Activated CD4-positive, alpha-beta memory T cell treated with anti-CD3 and anti-CD28 coated beads, Interleukin-2, amount 10 ng/mL, durations not matched to agents 7 days and 5 days (primary cell): ENCODE results near the gene TROAP. TPM values are rescaled to one million over a fixed set of nuclear protein-coding genes. Genes with fewer than 3 reads are reported as not detected.
A peak's percentile ranks its signal among the peaks of the same experiment; 100 is the strongest.

Experiments
- CTCF ChIA-PET: fragments of 350-600 bp; sonication (Branson Sonifier 250); formaldehyde crosslinking; loops from one replicate; lab custom pipeline; 2021; ENCODE audit warnings: antibody characterized with exemption, inconsistent platforms; lab: Charles Lee
- POLR2A ChIA-PET: fragments of 350-600 bp; sonication (Branson Sonifier 250); formaldehyde crosslinking; loops from one replicate; lab custom pipeline; 2021; ENCODE audit warnings: antibody characterized with exemption; lab: Charles Lee
- DNase-seq: peaks from one replicate; pipeline ENCODE4 v3.0.0-alpha.2; 2020
- H3K27ac Mint-ChIP-seq: one replicate; pipeline ENCODE4 v1.8.0; 2021; ENCODE audit warnings: mild to moderate bottlenecking, mixed read lengths
- H3K27me3 Mint-ChIP-seq: one replicate; pipeline ENCODE4 v1.8.0; 2021; ENCODE audit warnings: mixed read lengths
- H3K36me3 Mint-ChIP-seq: one replicate; pipeline ENCODE4 v1.8.0; 2021; ENCODE audit warnings: low read depth, mixed read lengths
- H3K4me1 Mint-ChIP-seq: one replicate; pipeline ENCODE4 v1.8.0; 2021; ENCODE audit warnings: mixed read lengths
- H3K4me3 Mint-ChIP-seq: one replicate; pipeline ENCODE4 v1.8.0; 2021; ENCODE audit warnings: mild to moderate bottlenecking, mixed read lengths
- H3K9me3 Mint-ChIP-seq: one replicate; pipeline ENCODE4 v1.8.0; 2021; ENCODE audit warnings: mixed read lengths
- total RNA-seq, 2 experiments: library from RNA; stranded (reverse); gene quantifications; one replicate each; pipeline ENCODE4 v1.2.3, GENCODE V29; 2021

Gene TROAP
- total RNA-seq, 2 experiments from 2014 or later: 75.1 to 79.5 TPM

- Mint-ChIP-seq H3K27ac (peak overlapping the region; percentile 86), H3K9me3 (no peaks in the 10 kb centered on the region), H3K4me3 (peak overlapping the region; percentile 94), H3K36me3 (peaks cover 26% of the 10 kb centered on the region), H3K27me3 (no peaks in the 10 kb centered on the region), H3K4me1 (peaks cover 33% of the 10 kb centered on the region)
- CTCF ChIA-PET: interaction anchor here (1.0 to 4.5 kb wide), 10 partner anchors 13 to 235 kb away, joined by 3 to 51 read pairs (median 11); partner anchors contain the start of genes C1QL4, DNAJC22, PRPH and SPATS2
- DNase-seq: no peak
- POLR2A ChIA-PET: interaction anchor here (0.7 to 4.1 kb wide), 31 partner anchors 10 to 521 kb away, joined by 3 to 46 read pairs (median 5); partner anchors contain the start of genes BCDIN3D, C1QL4, KMT2D and PRPH
Observed at GRCh38 chr12:49322367-49322707, 718 bp upstream of the TROAP start.

DNA sequence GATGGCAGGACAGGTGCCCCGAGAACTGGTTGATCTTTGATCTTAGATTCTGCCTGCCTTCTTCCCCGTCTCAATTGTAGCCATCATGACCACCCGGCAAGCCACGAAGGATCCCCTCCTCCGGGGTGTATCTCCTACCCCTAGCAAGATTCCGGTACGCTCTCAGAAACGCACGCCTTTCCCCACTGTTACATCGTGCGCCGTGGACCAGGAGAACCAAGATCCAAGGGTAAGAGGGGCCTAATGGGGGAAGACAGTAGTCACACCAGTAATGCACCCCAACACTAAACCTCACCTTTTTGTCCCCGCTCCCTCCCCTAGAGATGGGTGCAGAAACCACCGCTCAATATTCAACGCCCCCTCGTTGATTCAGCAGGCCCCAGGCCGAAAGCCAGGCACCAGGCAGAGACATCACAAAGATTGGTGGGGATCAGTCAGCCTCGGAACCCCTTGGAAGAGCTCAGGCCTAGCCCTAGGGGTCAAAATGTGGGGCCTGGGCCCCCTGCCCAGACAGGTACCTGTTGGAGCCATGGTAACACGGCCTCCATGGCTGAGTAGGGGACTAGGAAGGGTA is 556 bp downstream of the TROAP start:
- H3K4me1 Mint-ChIP-seq: peaks cover 33% of the 10 kb centered on the region
- H3K27ac Mint-ChIP-seq: peak overlapping the region; percentile 86
- H3K4me3 Mint-ChIP-seq: peak overlapping the region; percentile 94
- POLR2A ChIA-PET: interaction anchor here (0.9 to 4.1 kb wide), 19 partner anchors 10 to 471 kb away, joined by 3 to 46 read pairs (median 6); partner anchors contain the start of genes C1QL4, DHH, KMT2D and PRPH
- CTCF ChIA-PET: interaction anchor here (0.6 to 4.5 kb wide), 11 partner anchors 11 to 414 kb away, joined by 3 to 51 read pairs (median 11); partner anchors contain the start of genes C1QL4, DNAJC22, PRPH and SPATS2
- H3K36me3 Mint-ChIP-seq: peaks cover 32% of the 10 kb centered on the region
- H3K9me3 Mint-ChIP-seq: no peaks in the 10 kb centered on the region
- DNase-seq: no peak
- no peaks in the 10 kb centered on the region for H3K27me3 Mint-ChIP-seq

GRCh38 chr12:49325606-49326005 is 2.6 kb downstream of the TROAP start:
- Mint-ChIP-seq H3K9me3 (no peaks in the 10 kb centered on the region), H3K4me1 (peaks cover 30% of the 10 kb centered on the region), H3K27ac (no peak overlapping the region), H3K27me3 (no peaks in the 10 kb centered on the region), H3K36me3 (peaks cover 45% of the 10 kb centered on the region), H3K4me3 (no peak overlapping the region)
- POLR2A ChIA-PET: no interaction called here
- DNase-seq: no peak
- CTCF ChIA-PET: interaction anchor here (1.1 to 2.1 kb wide), 3 partner anchors 12 to 37 kb away, joined by 3 to 9 read pairs (median 3); partner anchors contain the start of genes C1QL4 and DNAJC22

- Mint-ChIP-seq H3K4me1 (peaks cover 20% of the 10 kb centered on the region), H3K9me3 (no peaks in the 10 kb centered on the region), H3K27me3 (peaks cover 5% of the 10 kb centered on the region), H3K36me3 (peaks cover 63% of the 10 kb centered on the region), H3K27ac (no peak overlapping the region), H3K4me3 (no peak overlapping the region)
- DNase-seq: no peak
- POLR2A ChIA-PET: no interaction called here
- CTCF ChIA-PET: no interaction called here
Observed at GRCh38 chr12:49327368-49327767, 4.3 kb downstream of the TROAP start.

DNA sequence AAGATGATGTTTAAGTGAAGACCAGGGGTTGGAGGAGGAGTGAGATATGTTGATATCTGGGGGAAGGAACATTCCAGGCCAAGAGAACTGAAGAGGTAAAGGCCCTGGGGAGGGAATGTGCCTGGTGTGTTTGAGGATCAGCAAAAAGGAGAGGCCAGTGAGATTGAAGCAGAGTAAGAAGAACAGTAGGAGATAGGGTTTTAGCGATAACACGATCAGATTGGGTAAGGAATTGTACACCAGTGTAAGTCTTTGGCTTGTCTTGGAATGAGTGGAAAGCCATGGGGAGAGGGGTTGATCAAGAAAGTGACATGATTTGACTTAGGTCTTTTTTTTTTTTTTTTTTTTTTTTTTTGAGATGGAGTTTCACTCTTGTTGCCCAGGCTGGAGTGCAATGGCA is 4.8 kb downstream of the TROAP start:
- Mint-ChIP-seq H3K27ac (no peak overlapping the region), H3K36me3 (peaks cover 67% of the 10 kb centered on the region), H3K27me3 (peaks cover 7% of the 10 kb centered on the region), H3K4me1 (peaks cover 21% of the 10 kb centered on the region), H3K9me3 (no peaks in the 10 kb centered on the region), H3K4me3 (no peak overlapping the region)
- no peak for DNase-seq
- ChIA-PET CTCF (no interaction called here), POLR2A (no interaction called here)

- POLR2A ChIA-PET: no interaction called here
Observed at GRCh38 chr12:49328816-49329215, 5.8 kb downstream of the TROAP start.

DNA sequence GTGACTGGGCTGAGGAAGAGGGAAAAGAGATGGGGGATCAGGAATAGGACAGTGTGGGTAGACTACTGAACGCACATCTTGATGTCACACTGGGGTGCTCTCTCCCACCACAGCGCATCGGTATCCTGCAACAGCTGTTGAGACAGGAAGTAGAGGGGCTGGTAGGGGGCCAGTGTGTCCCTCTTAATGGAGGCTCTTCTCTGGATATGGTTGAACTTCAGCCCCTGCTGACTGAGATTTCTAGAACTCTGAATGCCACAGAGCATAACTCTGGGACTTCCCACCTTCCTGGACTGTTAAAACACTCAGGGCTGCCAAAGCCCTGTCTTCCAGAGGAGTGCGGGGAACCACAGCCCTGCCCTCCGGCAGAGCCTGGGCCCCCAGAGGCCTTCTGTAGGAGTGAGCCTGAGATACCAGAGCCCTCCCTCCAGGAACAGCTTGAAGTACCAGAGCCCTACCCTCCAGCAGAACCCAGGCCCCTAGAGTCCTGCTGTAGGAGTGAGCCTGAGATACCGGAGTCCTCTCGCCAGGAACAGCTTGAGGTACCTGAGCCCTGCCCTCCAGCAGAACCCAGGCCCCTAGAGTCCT is 7.1 kb downstream of the TROAP start:
- peaks cover 24% of the 10 kb centered on the region for H3K27me3 Mint-ChIP-seq
- no peak overlapping the region for H3K4me3 Mint-ChIP-seq
- H3K9me3 Mint-ChIP-seq: no peaks in the 10 kb centered on the region
- CTCF ChIA-PET: interaction anchor here (1.8 to 3.6 kb wide), 3 partner anchors 12 to 183 kb away, joined by 3 to 26 read pairs (median 10); no protein-coding TSS in a partner anchor
- peaks cover 10% of the 10 kb centered on the region for H3K4me1 Mint-ChIP-seq
- POLR2A ChIA-PET: no interaction called here
- H3K27ac Mint-ChIP-seq: no peak overlapping the region
- peaks cover 58% of the 10 kb centered on the region for H3K36me3 Mint-ChIP-seq
- DNase-seq: no peak

More at GRCh38 chr12:49328816-49329215, 5.8 kb downstream of the TROAP start:
- Mint-ChIP-seq H3K4me1 (peaks cover 17% of the 10 kb centered on the region), H3K36me3 (peaks cover 63% of the 10 kb centered on the region), H3K9me3 (no peaks in the 10 kb centered on the region), H3K27me3 (peaks cover 13% of the 10 kb centered on the region), H3K4me3 (no peak overlapping the region), H3K27ac (no peak overlapping the region)
- CTCF ChIA-PET: interaction anchor here (1.8 kb wide), 1 partner anchor 30 kb away, joined by 3 read pairs; no protein-coding TSS in a partner anchor
- no peak for DNase-seq

- Mint-ChIP-seq H3K27ac (no peak overlapping the region), H3K4me3 (no peak overlapping the region), H3K36me3 (peaks cover 54% of the 10 kb centered on the region), H3K27me3 (peaks cover 31% of the 10 kb centered on the region), H3K9me3 (no peaks in the 10 kb centered on the region), H3K4me1 (peaks cover 7% of the 10 kb centered on the region)
- DNase-seq: no peak
- ChIA-PET POLR2A (interaction anchor here (0.7 to 5.2 kb wide), 4 partner anchors 7 to 36 kb away, joined by 3 to 46 read pairs (median 5); partner anchors contain the start of genes DNAJC22, PRPH, SPATS2 and TROAP), CTCF (interaction anchor here (0.6 to 7.7 kb wide), 16 partner anchors 8 to 562 kb away, joined by 3 to 51 read pairs (median 5); partner anchors contain the start of genes DNAJC22, PRPH and TROAP)
Observed at GRCh38 chr12:49330631-49331379, 7.8 kb downstream of the TROAP start.

DNA sequence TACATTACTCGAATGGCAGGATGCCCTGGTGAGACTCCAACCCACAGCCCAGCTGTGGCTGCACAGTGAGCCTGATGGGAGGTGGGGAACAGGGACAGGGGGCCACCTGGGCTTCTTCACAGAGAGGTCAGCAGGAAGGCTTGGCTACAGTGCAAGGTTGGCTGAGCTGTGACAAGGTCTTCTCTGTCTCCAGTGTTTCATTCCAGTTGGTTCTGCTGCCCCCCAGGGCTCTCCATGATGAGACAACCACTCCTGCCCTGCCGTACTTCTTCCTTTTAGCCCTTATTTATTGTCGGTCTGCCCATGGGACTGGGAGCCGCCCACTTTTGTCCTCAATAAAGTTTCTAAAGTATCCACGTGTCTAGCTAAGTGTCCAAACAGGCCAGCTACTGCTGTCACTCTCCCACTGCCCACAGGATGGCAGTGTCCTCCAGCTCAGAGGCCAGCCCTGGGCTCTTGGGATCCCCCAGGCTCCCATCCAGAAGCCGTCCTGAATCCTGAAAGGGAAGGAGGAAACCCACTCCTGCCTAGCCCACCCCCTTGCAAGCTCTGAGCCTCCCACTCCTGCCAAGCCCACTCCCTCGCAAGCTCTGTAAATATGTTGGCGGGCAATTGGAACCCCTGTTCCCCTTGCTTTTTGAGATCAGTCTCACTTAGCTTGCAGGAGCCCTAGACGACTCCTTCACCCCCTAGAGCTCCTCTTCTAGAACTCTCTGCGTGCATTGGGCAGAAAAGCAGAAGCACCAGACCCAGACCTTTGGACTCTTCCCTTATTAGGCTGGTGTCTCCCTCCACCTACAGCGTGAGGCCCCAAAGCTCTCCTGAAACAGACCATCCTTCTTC is 8.5 kb downstream of the TROAP start:
- CTCF ChIA-PET: interaction anchor here (0.6 to 7.7 kb wide), 17 partner anchors 9 to 563 kb away, joined by 3 to 51 read pairs (median 5); partner anchors contain the start of genes DNAJC22, PRPH and TROAP
- H3K4me3 Mint-ChIP-seq: no peak overlapping the region
- H3K36me3 Mint-ChIP-seq: peaks cover 46% of the 10 kb centered on the region
- POLR2A ChIA-PET: interaction anchor here (0.7 to 5.2 kb wide), 5 partner anchors 8 to 37 kb away, joined by 3 to 46 read pairs (median 4); partner anchors contain the start of genes DNAJC22, PRPH, SPATS2 and TROAP
- no peak for DNase-seq
- no peak overlapping the region for H3K27ac Mint-ChIP-seq
- peaks cover 34% of the 10 kb centered on the region for H3K27me3 Mint-ChIP-seq
- H3K4me1 Mint-ChIP-seq: peaks cover 4% of the 10 kb centered on the region
- no peaks in the 10 kb centered on the region for H3K9me3 Mint-ChIP-seq

DNA sequence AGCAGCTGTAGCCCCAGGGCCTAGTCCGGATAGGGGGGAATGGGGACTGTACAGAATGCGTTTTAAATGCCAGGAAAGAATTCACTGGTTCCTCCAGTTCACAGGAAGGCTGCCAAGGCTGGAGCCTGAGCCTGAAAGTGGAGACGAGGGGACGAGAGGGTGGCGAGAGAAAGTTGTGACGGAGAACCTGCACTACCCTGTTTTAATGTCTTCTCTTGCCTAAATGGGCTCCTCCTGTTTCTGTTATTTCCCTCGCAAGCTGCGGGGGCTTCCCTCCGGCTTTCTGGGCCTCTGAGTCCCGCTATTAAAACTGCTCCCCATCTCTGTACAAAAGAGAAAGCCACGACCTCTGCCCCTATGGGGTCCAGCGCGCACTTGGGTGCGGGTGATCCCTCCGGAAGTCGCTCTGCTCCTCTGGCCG is 9.4 kb downstream of the TROAP start:
- CTCF ChIA-PET: interaction anchor here (1.2 to 7.7 kb wide), 10 partner anchors 9 to 181 kb away, joined by 3 to 51 read pairs (median 6); partner anchors contain the start of genes DNAJC22, PRPH and TROAP
- peaks cover 42% of the 10 kb centered on the region for H3K27me3 Mint-ChIP-seq

GRCh38 chr12:49332891-49333371 is 9.9 kb downstream of the TROAP start:
- Mint-ChIP-seq H3K9me3 (no peaks in the 10 kb centered on the region), H3K36me3 (peaks cover 36% of the 10 kb centered on the region), H3K27me3 (peaks cover 47% of the 10 kb centered on the region), H3K4me3 (no peak overlapping the region), H3K27ac (no peak overlapping the region), H3K4me1 (peaks cover 16% of the 10 kb centered on the region)
- CTCF ChIA-PET: interaction anchor here (0.7 to 7.7 kb wide), 7 partner anchors 9 to 43 kb away, joined by 3 to 51 read pairs (median 16); partner anchors contain the start of genes DNAJC22 and TROAP
- POLR2A ChIA-PET: interaction anchor here (1.1 to 5.2 kb wide), 4 partner anchors 9 to 68 kb away, joined by 3 to 46 read pairs (median 4); partner anchors contain the start of genes DNAJC22, PRPH, TROAP and TUBA1C
- DNase-seq: no peak

More for the DNA sequence above, 9.4 kb downstream of the TROAP start:
- Mint-ChIP-seq H3K27ac (no peak overlapping the region), H3K9me3 (no peaks in the 10 kb centered on the region), H3K36me3 (peaks cover 40% of the 10 kb centered on the region), H3K4me1 (peaks cover 12% of the 10 kb centered on the region), H3K4me3 (no peak overlapping the region)
- DNase-seq: no peak
- POLR2A ChIA-PET: interaction anchor here (1.0 to 5.2 kb wide), 3 partner anchors 9 to 15 kb away, joined by 3 to 46 read pairs (median 6); partner anchors contain the start of genes DNAJC22 and TROAP
